ENCODE measurements around the gene CACNA2D2. TPM values are rescaled to one million over a fixed set of nuclear protein-coding genes. Genes with fewer than 3 reads are reported as not detected.

Gene CACNA2D2
- total RNA-seq, 2 donors from 2014 or later, result 5.6 to 9.1 TPM

DNA sequence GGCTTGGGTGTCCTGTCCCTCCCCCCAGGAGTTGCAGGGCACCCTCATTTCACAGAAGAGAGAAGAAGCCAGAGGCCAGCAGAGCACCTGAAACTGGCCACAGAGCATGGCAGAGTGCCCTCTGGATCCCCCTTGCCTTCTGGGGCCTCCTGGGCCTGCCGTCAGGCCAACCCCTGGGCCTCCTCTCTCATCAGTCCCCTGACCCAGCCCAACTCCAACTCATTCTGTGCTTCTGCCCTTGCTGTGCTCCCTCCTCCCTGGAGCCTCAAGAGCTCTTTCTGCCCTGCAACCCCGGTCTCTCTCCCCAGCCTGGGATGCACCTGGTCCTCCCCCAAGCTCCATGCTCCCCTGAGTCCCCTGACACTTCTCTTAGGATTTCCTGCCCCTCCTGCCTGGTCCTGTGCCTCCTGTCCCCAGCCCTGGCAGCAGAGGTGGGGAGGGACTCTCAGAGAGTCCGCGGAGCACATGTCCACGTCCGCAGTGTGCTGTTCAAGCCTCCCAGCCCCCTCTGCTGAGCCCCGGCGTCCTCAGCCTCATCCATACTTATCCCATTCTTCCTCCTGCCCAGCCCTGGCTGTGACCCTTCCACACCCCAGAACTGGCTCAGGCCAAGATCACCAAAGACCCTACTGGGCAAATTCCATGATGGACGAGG lies 30.5 kb upstream of the CACNA2D2 start:
- Histone ChIP-seq H3K9me3 (no peaks in the 10 kb centered on the region), H3K27ac (no peak overlapping the region), H3K4me3 (no peak overlapping the region), H3K27me3 (replicated peaks; ENCODE audit: insufficient read depth) (no peaks in the 10 kb centered on the region), H3K4me1 (replicated peaks) (no peaks in the 10 kb centered on the region), H3K36me3 (no peaks in the 10 kb centered on the region)
- DNase-seq (ENCODE audit: low spot score), result no peak
- TF ChIP-seq POLR2AphosphoS5 (IDR thresholded peaks at IDR 0.05) (no peak), POLR2A (IDR thresholded peaks at IDR 0.05) (no peak)
- TF ChIP-seq, protein P1, sequence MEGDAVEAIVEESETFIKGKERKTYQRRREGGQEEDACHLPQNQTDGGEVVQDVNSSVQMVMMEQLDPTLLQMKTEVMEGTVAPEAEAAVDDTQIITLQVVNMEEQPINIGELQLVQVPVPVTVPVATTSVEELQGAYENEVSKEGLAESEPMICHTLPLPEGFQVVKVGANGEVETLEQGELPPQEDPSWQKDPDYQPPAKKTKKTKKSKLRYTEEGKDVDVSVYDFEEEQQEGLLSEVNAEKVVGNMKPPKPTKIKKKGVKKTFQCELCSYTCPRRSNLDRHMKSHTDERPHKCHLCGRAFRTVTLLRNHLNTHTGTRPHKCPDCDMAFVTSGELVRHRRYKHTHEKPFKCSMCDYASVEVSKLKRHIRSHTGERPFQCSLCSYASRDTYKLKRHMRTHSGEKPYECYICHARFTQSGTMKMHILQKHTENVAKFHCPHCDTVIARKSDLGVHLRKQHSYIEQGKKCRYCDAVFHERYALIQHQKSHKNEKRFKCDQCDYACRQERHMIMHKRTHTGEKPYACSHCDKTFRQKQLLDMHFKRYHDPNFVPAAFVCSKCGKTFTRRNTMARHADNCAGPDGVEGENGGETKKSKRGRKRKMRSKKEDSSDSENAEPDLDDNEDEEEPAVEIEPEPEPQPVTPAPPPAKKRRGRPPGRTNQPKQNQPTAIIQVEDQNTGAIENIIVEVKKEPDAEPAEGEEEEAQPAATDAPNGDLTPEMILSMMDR (IDR thresholded peaks at IDR 0.05), result no peak
- 76% methylated on average over 9 of the region's 9 CpGs for WGBS
- intact Hi-C loops (cut with DNase I), result no loop called here

DNA sequence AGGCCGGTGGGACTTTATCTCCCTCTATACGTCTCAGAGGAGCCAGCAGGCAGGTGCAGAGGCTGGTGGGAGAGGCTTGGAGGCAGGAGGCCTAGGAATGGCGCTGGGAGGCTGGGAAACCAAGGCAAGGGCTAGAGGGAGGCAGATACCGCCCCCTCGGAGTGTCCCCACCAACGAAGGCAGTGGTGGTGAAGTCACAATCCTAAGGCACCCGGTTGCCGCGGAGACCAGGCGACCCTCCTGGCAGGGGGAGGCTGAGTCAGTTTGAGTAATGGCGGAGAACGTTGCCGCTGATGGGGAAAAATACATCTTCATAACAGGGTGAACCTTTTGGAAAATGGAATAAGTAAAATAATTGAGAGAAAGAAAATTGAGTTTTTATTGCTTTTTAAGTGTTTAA lies 29.9 kb upstream of the CACNA2D2 start:
- TF ChIP-seq POLR2A (IDR thresholded peaks at IDR 0.05) (no peak), POLR2AphosphoS5 (IDR thresholded peaks at IDR 0.05) (no peak)
- TF ChIP-seq, protein P1 (IDR thresholded peaks at IDR 0.05), result no peak
- Histone ChIP-seq H3K4me3 (no peak overlapping the region), H3K27me3 (replicated peaks; ENCODE audit: insufficient read depth) (no peaks in the 10 kb centered on the region), H3K4me1 (replicated peaks) (no peaks in the 10 kb centered on the region), H3K27ac (no peak overlapping the region), H3K9me3 (no peaks in the 10 kb centered on the region), H3K36me3 (no peaks in the 10 kb centered on the region)
- intact Hi-C loops (cut with DNase I), result no loop called here
- WGBS, result 80% methylated on average over 13 of the region's 13 CpGs
- no peak for DNase-seq (ENCODE audit: low spot score)

DNA sequence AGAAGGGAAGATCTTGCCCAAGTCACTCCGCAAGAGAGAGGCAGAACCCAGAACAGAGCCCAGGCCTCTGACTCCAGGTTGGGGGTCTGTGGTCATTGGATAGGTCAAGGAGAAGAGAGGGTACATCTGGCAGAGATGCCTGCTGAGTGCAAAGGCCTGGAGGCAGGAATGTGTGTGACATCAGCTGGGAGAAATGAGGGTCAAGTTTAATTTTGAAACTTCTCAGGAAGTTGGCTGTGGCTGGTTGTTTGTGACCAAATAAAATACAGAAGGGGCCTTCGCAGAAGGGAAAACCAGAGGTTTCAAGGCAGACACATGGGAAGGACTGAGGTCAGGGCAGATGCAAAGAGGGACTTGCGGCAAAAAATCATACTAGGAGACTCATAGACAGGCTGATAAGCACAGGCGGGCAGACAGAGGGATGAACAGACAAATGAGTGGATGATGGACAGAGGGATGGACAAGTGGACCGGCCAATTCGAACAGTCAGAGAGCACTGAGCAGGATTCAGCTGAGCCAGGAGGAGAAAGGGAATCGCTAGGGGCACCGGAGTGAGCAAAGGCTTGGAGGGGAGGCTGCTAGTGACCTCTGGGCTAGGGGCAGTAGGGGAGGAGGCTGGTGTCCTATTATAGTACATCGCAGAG lies 28.8 kb upstream of the CACNA2D2 start:
- DNase-seq (ENCODE audit: low spot score), result no peak
- intact Hi-C loops (cut with DNase I), result no loop called here
- no peaks in the 10 kb centered on the region for H3K36me3 ChIP-seq
- WGBS, result 81% methylated on average over 9 of the region's 9 CpGs
- no peak overlapping the region for H3K4me3 ChIP-seq
- no peaks in the 10 kb centered on the region for H3K27me3 ChIP-seq (replicated peaks; ENCODE audit: insufficient read depth)
- no peak overlapping the region for H3K27ac ChIP-seq
- H3K4me1 ChIP-seq (replicated peaks), result no peaks in the 10 kb centered on the region
- no peaks in the 10 kb centered on the region for H3K9me3 ChIP-seq
- TF ChIP-seq POLR2AphosphoS5 (IDR thresholded peaks at IDR 0.05) (no peak), POLR2A (IDR thresholded peaks at IDR 0.05) (no peak)
- TF ChIP-seq, protein P1 (IDR thresholded peaks at IDR 0.05), result no peak

DNA sequence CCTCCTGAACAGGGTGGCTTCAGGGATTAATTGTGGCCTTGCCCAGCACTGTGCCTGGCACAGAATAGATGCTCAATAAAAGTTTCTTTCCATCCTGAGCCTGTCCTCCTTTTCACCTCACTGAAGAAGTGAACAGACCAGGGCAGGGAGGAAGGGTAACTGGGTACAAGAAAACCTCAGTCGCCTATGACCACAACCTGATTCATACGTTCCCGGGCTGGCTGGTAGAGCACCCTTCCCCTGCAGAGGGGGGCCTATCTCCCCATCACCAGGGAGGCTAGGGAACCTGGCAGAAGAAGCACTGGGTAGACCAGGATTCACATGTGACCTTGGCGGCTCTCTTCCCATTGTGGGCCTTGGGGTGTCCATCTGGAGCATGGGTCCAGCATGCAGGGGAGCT lies 27.8 kb upstream of the CACNA2D2 start:
- intact Hi-C loops (cut with DNase I), result no loop called here
- 98% methylated on average over 4 of the region's 4 CpGs for WGBS
- H3K9me3 ChIP-seq, result no peaks in the 10 kb centered on the region
- H3K36me3 ChIP-seq, result no peaks in the 10 kb centered on the region
- no peak overlapping the region for H3K4me3 ChIP-seq
- no peak overlapping the region for H3K27ac ChIP-seq
- H3K27me3 ChIP-seq (replicated peaks; ENCODE audit: insufficient read depth), result no peaks in the 10 kb centered on the region
- no peak for DNase-seq (ENCODE audit: low spot score)
- H3K4me1 ChIP-seq (replicated peaks), result no peaks in the 10 kb centered on the region
- TF ChIP-seq, protein P1 (IDR thresholded peaks at IDR 0.05), result no peak
- TF ChIP-seq POLR2AphosphoS5 (IDR thresholded peaks at IDR 0.05) (no peak), POLR2A (IDR thresholded peaks at IDR 0.05) (no peak)

Data from prostate gland (tissue), 2 donors.